H1 (cell line): ENCODE measurements around the gene H2BK1.

ENCODE experiments used
- CBX8 ChIP-seq: fragments of 300-800, 300-1000 bp; sonication (generic); IDR thresholded peaks from 2 replicates; pipeline ENCODE4 v1.7.1; 2016; ENCODE audit warnings: low read depth, low read length, borderline replicate concordance
- CHD2 ChIP-seq: IDR thresholded peaks from 2 replicates; pipeline ENCODE4 v1.6.1; 2012; ENCODE audit warnings: low read length, improper control_type of control experiment
- CREB1 ChIP-seq: IDR thresholded peaks from 2 replicates; pipeline ENCODE4 v1.6.1; 2012; ENCODE audit warnings: inconsistent platforms
- POLR2A ChIP-seq, 2 experiments: IDR thresholded peaks; 1 replicate in 1 of 2; 2 replicates in 1 of 2; pipeline ENCODE4 v1.6.1; 2011; ENCODE audit warnings: low read depth in 2 of 2, low read length in 2 of 2, mild to moderate bottlenecking in 2 of 2; ENCODE audit errors: control extremely low read depth in 1 of 2
- TBP ChIP-seq: IDR thresholded peaks from 2 replicates; pipeline ENCODE4 v1.6.1; 2011; ENCODE audit warnings: low read depth, low read length, improper control_type of control experiment
- TF ChIP-seq, protein P1 (sequence below), 3 experiments: IDR thresholded peaks; 1 replicate in 2 of 3; 2 replicates in 1 of 3; pipeline versions ENCODE4 v1.5.1 to v1.6.1; 2011; ENCODE audit warnings: low read length in 3 of 3, mild to moderate bottlenecking in 3 of 3, inconsistent platforms in 2 of 3, low read depth in 1 of 3, moderate library complexity in 1 of 3; ENCODE audit not compliant: insufficient read depth in 1 of 3; ENCODE audit errors: control extremely low read depth in 1 of 3

DNA sequence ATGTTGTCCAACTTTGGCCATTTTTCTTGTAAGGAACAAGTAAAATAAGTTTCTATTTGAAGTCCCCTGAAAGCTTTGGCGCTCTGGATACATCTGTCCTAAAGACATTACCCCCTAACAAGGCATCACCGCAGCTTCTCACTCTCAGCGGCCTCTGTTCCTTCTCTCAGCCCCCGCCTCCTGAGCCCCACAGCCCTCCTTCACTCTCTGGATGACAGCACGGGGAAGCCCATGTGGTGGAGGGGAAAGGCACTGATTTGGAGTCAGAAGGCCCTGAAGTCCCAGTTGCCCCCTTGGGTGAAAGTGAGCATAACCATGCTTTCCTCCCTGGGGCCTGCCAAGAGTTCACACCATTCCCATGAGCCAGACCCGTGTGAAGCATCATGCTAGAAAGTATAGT is 4.6 kb downstream of the H2BK1 start:
- TF ChIP-seq, protein P1, sequence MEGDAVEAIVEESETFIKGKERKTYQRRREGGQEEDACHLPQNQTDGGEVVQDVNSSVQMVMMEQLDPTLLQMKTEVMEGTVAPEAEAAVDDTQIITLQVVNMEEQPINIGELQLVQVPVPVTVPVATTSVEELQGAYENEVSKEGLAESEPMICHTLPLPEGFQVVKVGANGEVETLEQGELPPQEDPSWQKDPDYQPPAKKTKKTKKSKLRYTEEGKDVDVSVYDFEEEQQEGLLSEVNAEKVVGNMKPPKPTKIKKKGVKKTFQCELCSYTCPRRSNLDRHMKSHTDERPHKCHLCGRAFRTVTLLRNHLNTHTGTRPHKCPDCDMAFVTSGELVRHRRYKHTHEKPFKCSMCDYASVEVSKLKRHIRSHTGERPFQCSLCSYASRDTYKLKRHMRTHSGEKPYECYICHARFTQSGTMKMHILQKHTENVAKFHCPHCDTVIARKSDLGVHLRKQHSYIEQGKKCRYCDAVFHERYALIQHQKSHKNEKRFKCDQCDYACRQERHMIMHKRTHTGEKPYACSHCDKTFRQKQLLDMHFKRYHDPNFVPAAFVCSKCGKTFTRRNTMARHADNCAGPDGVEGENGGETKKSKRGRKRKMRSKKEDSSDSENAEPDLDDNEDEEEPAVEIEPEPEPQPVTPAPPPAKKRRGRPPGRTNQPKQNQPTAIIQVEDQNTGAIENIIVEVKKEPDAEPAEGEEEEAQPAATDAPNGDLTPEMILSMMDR (IDR thresholded peaks at IDR 0.05; ENCODE audit: control extremely low read depth in 1 of 3, insufficient read depth in 1 of 3, low read depth in 1 of 3, low read length in 3 of 3), result no peak
- TF ChIP-seq POLR2A (IDR thresholded peaks at IDR 0.05; ENCODE audit: control extremely low read depth in 1 of 2, low read depth in 2 of 2, low read length in 2 of 2) (no peak), CBX8 (no peak), CHD2 (no peak), CREB1 (no peak), TBP (no peak)
